Measurements from ENCODE around the gene BHLHE23.

BHLHE23 gene

GRCh38 chr20:62958388-62959100 lies 48.2 kb downstream of the BHLHE23 start:
- DNase-seq = no peak

- DNase-seq = no peak
These were observed 49.3 kb downstream of the BHLHE23 start for GRCh38 chr20:62957136-62958117.

GRCh38 chr20:62956387-62957135 lies 50.2 kb downstream of the BHLHE23 start:
- DNase-seq = no peak
